ENCODE results near the gene HAPSTR1. TPM values are rescaled to one million over a fixed set of nuclear protein-coding genes. Genes with fewer than 3 reads are reported as not detected.

The HAPSTR1 gene
- total and polyA plus RNA-seq, 2 of the 13 experiments (the other 11 are each of a cell fraction or from before 2014, with no cell fraction given), result 25.2 to 83.2 TPM

- no peak for TF ChIP-seq CENPX (CRISPR knock-in tag; IDR thresholded peaks at IDR 0.05)
- peak; percentile 57; the same call in 1 of the 2 replicates for TF ChIP-seq CAMTA2 (CRISPR knock-in tag; IDR thresholded peaks at IDR 0.05; ENCODE audit: borderline replicate concordance)
- 0 out of 2 replicates have a peak, but pooled peaks have one; percentile 68 for TF ChIP-seq ZKSCAN8 (CRISPR knock-in tag; IDR thresholded peaks at IDR 0.05; ENCODE audit: borderline replicate concordance)
- peak; percentile 80; the same call in 1 of the 2 replicates for TF ChIP-seq KDM5A (IDR thresholded peaks at IDR 0.05; ENCODE audit: borderline replicate concordance, low read length)
- 0 out of 2 replicates have a peak, but pooled peaks have one; percentile 19 for TF ChIP-seq ZNF644 (CRISPR knock-in tag; IDR thresholded peaks at IDR 0.05; ENCODE audit: low read depth)
- peak; percentile 52 for TF ChIP-seq ASH2L (IDR thresholded peaks at IDR 0.05; ENCODE audit: insufficient read length, low read depth, low read length)
- TF ChIP-seq DNMT3B (CRISPR knock-in tag; conservative IDR thresholded peaks at IDR 0.05), result 0 out of 2 replicates have a peak, but pooled peaks have one; percentile 56
- TF ChIP-seq EHMT2 (IDR thresholded peaks at IDR 0.05; ENCODE audit: borderline replicate concordance, low read depth, low read length), result no peak; the same call in 1 of the 2 replicates
- TF ChIP-seq TEAD2 (CRISPR knock-in tag; IDR thresholded peaks at IDR 0.05), result peak; percentile 86
- TF ChIP-seq RARG (CRISPR knock-in tag; IDR thresholded peaks at IDR 0.05; ENCODE audit: low read depth), result peak; percentile 92; the same call in 1 of the 2 replicates
- TF ChIP-seq, protein P1, sequence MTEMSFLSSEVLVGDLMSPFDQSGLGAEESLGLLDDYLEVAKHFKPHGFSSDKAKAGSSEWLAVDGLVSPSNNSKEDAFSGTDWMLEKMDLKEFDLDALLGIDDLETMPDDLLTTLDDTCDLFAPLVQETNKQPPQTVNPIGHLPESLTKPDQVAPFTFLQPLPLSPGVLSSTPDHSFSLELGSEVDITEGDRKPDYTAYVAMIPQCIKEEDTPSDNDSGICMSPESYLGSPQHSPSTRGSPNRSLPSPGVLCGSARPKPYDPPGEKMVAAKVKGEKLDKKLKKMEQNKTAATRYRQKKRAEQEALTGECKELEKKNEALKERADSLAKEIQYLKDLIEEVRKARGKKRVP (CRISPR knock-in tag; IDR thresholded peaks at IDR 0.05), result peak in 1 of 2 experiments; percentile 87; a peak in 2 of 4 replicates
- TF ChIP-seq, protein P2, sequence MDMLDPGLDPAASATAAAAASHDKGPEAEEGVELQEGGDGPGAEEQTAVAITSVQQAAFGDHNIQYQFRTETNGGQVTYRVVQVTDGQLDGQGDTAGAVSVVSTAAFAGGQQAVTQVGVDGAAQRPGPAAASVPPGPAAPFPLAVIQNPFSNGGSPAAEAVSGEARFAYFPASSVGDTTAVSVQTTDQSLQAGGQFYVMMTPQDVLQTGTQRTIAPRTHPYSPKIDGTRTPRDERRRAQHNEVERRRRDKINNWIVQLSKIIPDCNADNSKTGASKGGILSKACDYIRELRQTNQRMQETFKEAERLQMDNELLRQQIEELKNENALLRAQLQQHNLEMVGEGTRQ (IDR thresholded peaks at IDR 0.05; ENCODE audit: low read depth, low read length), result peak; percentile 95
- TF ChIP-seq, protein P2 (CRISPR knock-in tag; IDR thresholded peaks at IDR 0.05; ENCODE audit: borderline replicate concordance), result peak; percentile 97
- TF ChIP-seq SIN3A (IDR thresholded peaks at IDR 0.05; ENCODE audit: borderline replicate concordance, low read depth, low read length), result peak; percentile 89; the same call in 1 of the 2 replicates
- TF ChIP-seq ZMYM4 (CRISPR knock-in tag; IDR thresholded peaks at IDR 0.05), result peak; percentile 69; the same call in 1 of the 2 replicates
- TF ChIP-seq MEF2D (CRISPR knock-in tag; IDR thresholded peaks at IDR 0.05), result peak; percentile 63; the same call in 1 of the 2 replicates
- TF ChIP-seq SCMH1 (CRISPR knock-in tag; IDR thresholded peaks at IDR 0.05; ENCODE audit: borderline replicate concordance), result no peak
- no peak for TF ChIP-seq ZNF234 (CRISPR knock-in tag; conservative IDR thresholded peaks at IDR 0.05)
- no peak for TF ChIP-seq CSRNP2 (CRISPR knock-in tag; conservative IDR thresholded peaks at IDR 0.05; ENCODE audit: low read depth)
- TF ChIP-seq, protein P3, sequence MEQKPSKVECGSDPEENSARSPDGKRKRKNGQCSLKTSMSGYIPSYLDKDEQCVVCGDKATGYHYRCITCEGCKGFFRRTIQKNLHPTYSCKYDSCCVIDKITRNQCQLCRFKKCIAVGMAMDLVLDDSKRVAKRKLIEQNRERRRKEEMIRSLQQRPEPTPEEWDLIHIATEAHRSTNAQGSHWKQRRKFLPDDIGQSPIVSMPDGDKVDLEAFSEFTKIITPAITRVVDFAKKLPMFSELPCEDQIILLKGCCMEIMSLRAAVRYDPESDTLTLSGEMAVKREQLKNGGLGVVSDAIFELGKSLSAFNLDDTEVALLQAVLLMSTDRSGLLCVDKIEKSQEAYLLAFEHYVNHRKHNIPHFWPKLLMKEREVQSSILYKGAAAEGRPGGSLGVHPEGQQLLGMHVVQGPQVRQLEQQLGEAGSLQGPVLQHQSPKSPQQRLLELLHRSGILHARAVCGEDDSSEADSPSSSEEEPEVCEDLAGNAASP (CRISPR knock-in tag; IDR thresholded peaks at IDR 0.05; ENCODE audit: borderline replicate concordance), result no peak
- TF ChIP-seq POLR2G (IDR thresholded peaks at IDR 0.05; ENCODE audit: low read depth, low read length), result peak; percentile 100
- TF ChIP-seq SIN3B (IDR thresholded peaks at IDR 0.05; ENCODE audit: low read length), result peak; percentile 54
Observed at GRCh38 chr16:9090960-9091866, at the start of gene HAPSTR1 (continued).
